Measurements from ENCODE around the gene PTP4A1. TPM values are rescaled to one million over a fixed set of nuclear protein-coding genes. Genes with fewer than 3 reads are reported as not detected.
A peak's percentile ranks its signal among the peaks of the same experiment; 100 is the strongest.

PTP4A1 gene
- total and polyA plus RNA-seq, 2 experiments from 2014 or later: 213 to 264 TPM

DNA sequence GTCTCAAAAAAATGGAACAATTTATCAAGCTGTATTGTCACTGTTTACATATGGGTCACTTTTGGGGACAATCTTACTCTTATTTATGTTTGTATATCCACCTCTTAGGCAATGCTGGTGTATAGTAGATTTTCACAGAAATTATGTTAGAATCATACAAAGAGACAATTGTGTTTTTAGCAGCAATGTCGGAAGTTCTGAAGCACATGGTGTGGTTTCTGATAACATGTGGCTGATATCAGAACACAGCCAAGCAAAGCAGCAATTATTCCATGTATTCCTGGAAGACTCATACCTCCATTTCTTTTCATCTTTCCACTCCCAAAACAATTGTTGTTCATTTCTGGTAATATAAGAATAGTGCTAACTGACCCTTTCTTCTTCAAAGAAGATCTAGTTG lies 17.5 kb upstream of the PTP4A1 start:
- Histone ChIP-seq H3K4me3 (no peak overlapping the region), H3K4me1 (ENCODE audit: insufficient read depth) (no peaks in the 10 kb centered on the region), H4K20me1 (ENCODE audit: insufficient read depth, poor library complexity, severe bottlenecking) (no peaks in the 10 kb centered on the region), H2AFZ (no peak overlapping the region), H3K9me3 (ENCODE audit: low read depth) (no peaks in the 10 kb centered on the region), H3K4me2 (no peak overlapping the region), H3K27ac (no peak overlapping the region), H3K27me3 (no peaks in the 10 kb centered on the region), H3K9me2 (replicated peaks; ENCODE audit: insufficient read depth) (no peaks in the 10 kb centered on the region), H3K36me3 (replicated peaks; ENCODE audit: insufficient read depth, low read depth) (no peaks in the 10 kb centered on the region), H3K79me2 (no peaks in the 10 kb centered on the region)
- no peak for DNase-seq (ENCODE audit: low spot score)
- TF ChIP-seq, protein P1, sequence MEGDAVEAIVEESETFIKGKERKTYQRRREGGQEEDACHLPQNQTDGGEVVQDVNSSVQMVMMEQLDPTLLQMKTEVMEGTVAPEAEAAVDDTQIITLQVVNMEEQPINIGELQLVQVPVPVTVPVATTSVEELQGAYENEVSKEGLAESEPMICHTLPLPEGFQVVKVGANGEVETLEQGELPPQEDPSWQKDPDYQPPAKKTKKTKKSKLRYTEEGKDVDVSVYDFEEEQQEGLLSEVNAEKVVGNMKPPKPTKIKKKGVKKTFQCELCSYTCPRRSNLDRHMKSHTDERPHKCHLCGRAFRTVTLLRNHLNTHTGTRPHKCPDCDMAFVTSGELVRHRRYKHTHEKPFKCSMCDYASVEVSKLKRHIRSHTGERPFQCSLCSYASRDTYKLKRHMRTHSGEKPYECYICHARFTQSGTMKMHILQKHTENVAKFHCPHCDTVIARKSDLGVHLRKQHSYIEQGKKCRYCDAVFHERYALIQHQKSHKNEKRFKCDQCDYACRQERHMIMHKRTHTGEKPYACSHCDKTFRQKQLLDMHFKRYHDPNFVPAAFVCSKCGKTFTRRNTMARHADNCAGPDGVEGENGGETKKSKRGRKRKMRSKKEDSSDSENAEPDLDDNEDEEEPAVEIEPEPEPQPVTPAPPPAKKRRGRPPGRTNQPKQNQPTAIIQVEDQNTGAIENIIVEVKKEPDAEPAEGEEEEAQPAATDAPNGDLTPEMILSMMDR (IDR thresholded peaks at IDR 0.05; ENCODE audit: poor library complexity): no peak
- TF ChIP-seq EZH2 (IDR thresholded peaks at IDR 0.05; ENCODE audit: borderline replicate concordance): no peak
- TF ChIP-seq EZH2phosphoT487 (IDR thresholded peaks at IDR 0.05; ENCODE audit: low read depth, severe bottlenecking, unreplicated experiment): no peak
- 95% methylated on average over 1 of the region's 1 CpG for WGBS (ENCODE audit: low lambda C conversion rate, missing lambda C conversion rate)

- Histone ChIP-seq H3K36me3 (replicated peaks; ENCODE audit: insufficient read depth, low read depth) (no peaks in the 10 kb centered on the region), H2AFZ (no peak overlapping the region), H3K79me2 (no peaks in the 10 kb centered on the region), H3K27ac (no peak overlapping the region), H4K20me1 (ENCODE audit: insufficient read depth, poor library complexity, severe bottlenecking) (no peaks in the 10 kb centered on the region), H3K9me3 (ENCODE audit: low read depth) (no peaks in the 10 kb centered on the region), H3K4me1 (ENCODE audit: insufficient read depth) (peaks cover 6% of the 10 kb centered on the region), H3K27me3 (no peaks in the 10 kb centered on the region), H3K4me3 (no peak overlapping the region), H3K9me2 (replicated peaks; ENCODE audit: insufficient read depth) (no peaks in the 10 kb centered on the region), H3K4me2 (no peak overlapping the region)
- WGBS (ENCODE audit: low lambda C conversion rate, missing lambda C conversion rate): 84% methylated on average over 4 of the region's 4 CpGs
- no peak for TF ChIP-seq EZH2phosphoT487 (IDR thresholded peaks at IDR 0.05; ENCODE audit: low read depth, severe bottlenecking, unreplicated experiment)
- TF ChIP-seq, protein P1 (IDR thresholded peaks at IDR 0.05; ENCODE audit: poor library complexity): no peak
- TF ChIP-seq EZH2 (IDR thresholded peaks at IDR 0.05; ENCODE audit: borderline replicate concordance): no peak
- DNase-seq (ENCODE audit: low spot score): no peak
These were observed 15.9 kb upstream of the PTP4A1 start for GRCh38 chr6:63556369-63556768.

GRCh38 chr6:63558278-63558677 lies 14.0 kb upstream of the PTP4A1 start:
- Histone ChIP-seq H3K27me3 (no peaks in the 10 kb centered on the region), H3K79me2 (no peaks in the 10 kb centered on the region), H4K20me1 (ENCODE audit: insufficient read depth, poor library complexity, severe bottlenecking) (no peaks in the 10 kb centered on the region), H3K4me1 (ENCODE audit: insufficient read depth) (peaks cover 9% of the 10 kb centered on the region), H3K9me2 (replicated peaks; ENCODE audit: insufficient read depth) (no peaks in the 10 kb centered on the region), H3K4me3 (no peak overlapping the region), H3K27ac (no peak overlapping the region), H3K36me3 (replicated peaks; ENCODE audit: insufficient read depth, low read depth) (no peaks in the 10 kb centered on the region), H2AFZ (no peak overlapping the region), H3K9me3 (ENCODE audit: low read depth) (no peaks in the 10 kb centered on the region), H3K4me2 (no peak overlapping the region)
- TF ChIP-seq, protein P1 (IDR thresholded peaks at IDR 0.05; ENCODE audit: poor library complexity): no peak
- TF ChIP-seq EZH2phosphoT487 (IDR thresholded peaks at IDR 0.05; ENCODE audit: low read depth, severe bottlenecking, unreplicated experiment): no peak
- no peak for TF ChIP-seq EZH2 (IDR thresholded peaks at IDR 0.05; ENCODE audit: borderline replicate concordance)
- no peak for DNase-seq (ENCODE audit: low spot score)

GRCh38 chr6:63560801-63561287 lies 11.4 kb upstream of the PTP4A1 start:
- Histone ChIP-seq H4K20me1 (ENCODE audit: insufficient read depth, poor library complexity, severe bottlenecking) (no peaks in the 10 kb centered on the region), H3K4me1 (ENCODE audit: insufficient read depth) (peaks cover 21% of the 10 kb centered on the region), H3K4me2 (no peak overlapping the region), H3K27me3 (no peaks in the 10 kb centered on the region), H3K9me2 (replicated peaks; ENCODE audit: insufficient read depth) (no peaks in the 10 kb centered on the region), H3K4me3 (no peak overlapping the region), H3K9me3 (ENCODE audit: low read depth) (no peaks in the 10 kb centered on the region), H3K27ac (peak overlapping the region; percentile 58), H3K79me2 (no peaks in the 10 kb centered on the region), H3K36me3 (replicated peaks; ENCODE audit: insufficient read depth, low read depth) (no peaks in the 10 kb centered on the region), H2AFZ (no peak overlapping the region)
- TF ChIP-seq EZH2 (IDR thresholded peaks at IDR 0.05; ENCODE audit: borderline replicate concordance) (no peak), EZH2phosphoT487 (IDR thresholded peaks at IDR 0.05; ENCODE audit: low read depth, severe bottlenecking, unreplicated experiment) (no peak)
- TF ChIP-seq, protein P1 (IDR thresholded peaks at IDR 0.05; ENCODE audit: poor library complexity): no peak
- WGBS (ENCODE audit: low lambda C conversion rate, missing lambda C conversion rate): 35% methylated on average over 1 of the region's 1 CpG
- no peak for DNase-seq (ENCODE audit: low spot score)

Data from hepatocyte (in vitro differentiated cells).